K562 (cell line): ENCODE results near the gene MPRIP.

Experiments
- ATF4 ChIP-seq: fragments of 450-650 bp; formaldehyde crosslinking; IDR thresholded peaks from 2 replicates; pipeline ENCODE4 v1.4.0; 2022; ENCODE audit warnings: mild to moderate bottlenecking, moderate library complexity
- DEAF1 ChIP-seq: fragments of 450-650 bp; formaldehyde crosslinking; IDR thresholded peaks from 2 replicates; pipeline ENCODE4 v1.4.0; 2020; ENCODE audit warnings: mild to moderate bottlenecking, moderate library complexity
- MLLT1 ChIP-seq, 2 experiments: fragments of 450-650 bp; IDR thresholded peaks; 2 replicates each; pipeline ENCODE4 v1.6.1; 2016
- POLR2A ChIP-seq: fragments of 450-650 bp; conservative IDR thresholded peaks from 2 replicates; pipeline ENCODE4 v1.6.1; 2016
- TAF1 ChIP-seq: IDR thresholded peaks from 2 replicates; pipeline ENCODE4 v1.6.1; 2011; ENCODE audit warnings: mild to moderate bottlenecking, low read length, moderate library complexity; ENCODE audit not compliant: insufficient read depth, control insufficient read depth, severe bottlenecking; ENCODE audit errors: extremely low read depth
- TBP ChIP-seq: optimal IDR thresholded peaks from 2 replicates; pipeline ENCODE3; 2011; ENCODE audit warnings: low read depth, low read length, improper control_type of control experiment
- XRCC5 ChIP-seq: fragments of 200-400 bp; formaldehyde crosslinking; IDR thresholded peaks from 2 replicates; pipeline ENCODE4 v1.6.1; 2017; ENCODE audit warnings: low read depth, mild to moderate bottlenecking, low read length

GRCh38 chr17:17020821-17021193 lies 21.4 kb upstream of the MPRIP start:
- TF ChIP-seq ATF4: no peak
- TF ChIP-seq POLR2A: no peak
- TF ChIP-seq TBP: no peak
- TF ChIP-seq MLLT1 (IDR thresholded peaks at IDR 0.05): no peak
- no peak for TF ChIP-seq TAF1
- TF ChIP-seq DEAF1: no peak
- no peak for TF ChIP-seq XRCC5
